Gastrocnemius medialis (tissue), 4 donors: ENCODE results near the gene SERINC3.

Experiments used
- POLR2A ChIP-seq, 2 donors: fragments of 450-650 bp; IDR thresholded peaks; one replicate each; pipeline ENCODE4 v1.6.1; 2017; ENCODE audit warnings: antibody characterized with exemption in 2 of 2, mild to moderate bottlenecking in 2 of 2, moderate library complexity in 2 of 2
- TF ChIP-seq, protein P1 (sequence below), 5 experiments: fragments of 450-650 bp in 3 of 5; fragments of 200-600 bp in 2 of 5; sonication (generic) in 2 of 5; IDR thresholded peaks in 4 of 5; conservative IDR thresholded peaks in 1 of 5; 1 replicate in 4 of 5; 2 replicates in 1 of 5; pipeline ENCODE4 v1.5.1; 2016 to 2019; ENCODE audit warnings: antibody characterized with exemption in 5 of 5, mild to moderate bottlenecking in 3 of 5, moderate library complexity in 3 of 5

GRCh38 chr20:44566811-44567210 lies 44.9 kb upstream of the SERINC3 start:
- TF ChIP-seq, protein P1, sequence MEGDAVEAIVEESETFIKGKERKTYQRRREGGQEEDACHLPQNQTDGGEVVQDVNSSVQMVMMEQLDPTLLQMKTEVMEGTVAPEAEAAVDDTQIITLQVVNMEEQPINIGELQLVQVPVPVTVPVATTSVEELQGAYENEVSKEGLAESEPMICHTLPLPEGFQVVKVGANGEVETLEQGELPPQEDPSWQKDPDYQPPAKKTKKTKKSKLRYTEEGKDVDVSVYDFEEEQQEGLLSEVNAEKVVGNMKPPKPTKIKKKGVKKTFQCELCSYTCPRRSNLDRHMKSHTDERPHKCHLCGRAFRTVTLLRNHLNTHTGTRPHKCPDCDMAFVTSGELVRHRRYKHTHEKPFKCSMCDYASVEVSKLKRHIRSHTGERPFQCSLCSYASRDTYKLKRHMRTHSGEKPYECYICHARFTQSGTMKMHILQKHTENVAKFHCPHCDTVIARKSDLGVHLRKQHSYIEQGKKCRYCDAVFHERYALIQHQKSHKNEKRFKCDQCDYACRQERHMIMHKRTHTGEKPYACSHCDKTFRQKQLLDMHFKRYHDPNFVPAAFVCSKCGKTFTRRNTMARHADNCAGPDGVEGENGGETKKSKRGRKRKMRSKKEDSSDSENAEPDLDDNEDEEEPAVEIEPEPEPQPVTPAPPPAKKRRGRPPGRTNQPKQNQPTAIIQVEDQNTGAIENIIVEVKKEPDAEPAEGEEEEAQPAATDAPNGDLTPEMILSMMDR (IDR thresholded peaks at IDR 0.05 in 4 of 5, conservative IDR thresholded peaks at IDR 0.05 in 1 of 5) = no peak
- no peak for TF ChIP-seq POLR2A (IDR thresholded peaks at IDR 0.05)
